Activated T-helper 1 cell treated with anti-CD3 and anti-CD28 coated beads, Interleukin-12 subunit alpha, Interleukin-12 subunit beta, Interleukin-2, Interleukin-4 antibody, amounts not matched to agents 30 ng/mL and 10 ng/mL and 1 ng/mL, durations not matched to agents 14 hours and 24 hours and 36 hours (primary cell): ENCODE measurements around the gene MAML1. TPM values are rescaled to one million over a fixed set of nuclear protein-coding genes. Genes with fewer than 3 reads are reported as not detected.

Experiments
- DNase-seq: peaks from one replicate; pipeline ENCODE4 v3.0.0; 2021; ENCODE audit warnings: low spot score
- H3K27ac Mint-ChIP-seq: one replicate; pipeline ENCODE4 v1.8.0; 2021; ENCODE audit warnings: mild to moderate bottlenecking, mixed read lengths
- H3K27me3 Mint-ChIP-seq: one replicate; pipeline ENCODE4 v1.8.0; 2022; ENCODE audit warnings: mild to moderate bottlenecking, moderate library complexity, mixed read lengths; ENCODE audit not compliant: insufficient read depth
- H3K36me3 Mint-ChIP-seq: one replicate; pipeline ENCODE4 v1.8.0; 2021; ENCODE audit warnings: low read depth, mixed read lengths
- H3K4me1 Mint-ChIP-seq: one replicate; pipeline ENCODE4 v1.8.0; 2021; ENCODE audit warnings: low read depth, mixed read lengths
- H3K4me3 Mint-ChIP-seq: one replicate; pipeline ENCODE4 v1.8.0; 2021; ENCODE audit warnings: mild to moderate bottlenecking, moderate library complexity, mixed read lengths
- H3K9me3 Mint-ChIP-seq: one replicate; pipeline ENCODE4 v1.8.0; 2021; ENCODE audit warnings: mixed read lengths
- intact Hi-C: fragments of 100-400 bp; cut with micrococcal nuclease; formaldehyde crosslinking; loops from one replicate; pipeline ENCODE4 v1.15.1; 2024
- total RNA-seq: library from RNA; stranded (reverse); gene quantifications from 2 replicates; pipeline ENCODE4 v1.2.3, GENCODE V29; 2022

MAML1 gene
- total RNA-seq, 1 donor from 2014 or later = 37.6 TPM

DNA sequence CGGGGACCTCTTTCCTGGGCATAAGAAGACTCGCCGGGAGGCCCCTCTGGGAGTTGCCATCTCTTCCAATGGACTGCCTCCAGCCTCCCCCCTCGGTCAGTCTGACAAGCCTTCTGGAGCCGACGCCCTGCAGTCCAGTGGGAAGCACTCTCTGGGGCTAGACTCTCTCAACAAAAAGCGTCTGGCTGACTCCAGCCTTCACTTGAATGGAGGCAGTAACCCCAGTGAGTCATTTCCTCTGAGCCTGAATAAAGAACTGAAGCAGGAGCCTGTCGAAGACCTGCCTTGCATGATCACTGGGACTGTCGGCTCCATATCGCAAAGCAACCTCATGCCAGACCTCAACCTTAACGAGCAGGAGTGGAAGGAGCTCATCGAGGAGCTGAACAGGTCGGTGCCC, 32.8 kb downstream of the MAML1 start:
- intact Hi-C loops = no loop called here
- peak overlapping the region; percentile 58 for H3K27ac Mint-ChIP-seq
- H3K4me3 Mint-ChIP-seq = no peak overlapping the region
- H3K4me1 Mint-ChIP-seq = peaks cover 39% of the 10 kb centered on the region
- H3K9me3 Mint-ChIP-seq = no peaks in the 10 kb centered on the region
- no peaks in the 10 kb centered on the region for H3K27me3 Mint-ChIP-seq
- H3K36me3 Mint-ChIP-seq = peaks cover 11% of the 10 kb centered on the region
- no peak for DNase-seq

DNA sequence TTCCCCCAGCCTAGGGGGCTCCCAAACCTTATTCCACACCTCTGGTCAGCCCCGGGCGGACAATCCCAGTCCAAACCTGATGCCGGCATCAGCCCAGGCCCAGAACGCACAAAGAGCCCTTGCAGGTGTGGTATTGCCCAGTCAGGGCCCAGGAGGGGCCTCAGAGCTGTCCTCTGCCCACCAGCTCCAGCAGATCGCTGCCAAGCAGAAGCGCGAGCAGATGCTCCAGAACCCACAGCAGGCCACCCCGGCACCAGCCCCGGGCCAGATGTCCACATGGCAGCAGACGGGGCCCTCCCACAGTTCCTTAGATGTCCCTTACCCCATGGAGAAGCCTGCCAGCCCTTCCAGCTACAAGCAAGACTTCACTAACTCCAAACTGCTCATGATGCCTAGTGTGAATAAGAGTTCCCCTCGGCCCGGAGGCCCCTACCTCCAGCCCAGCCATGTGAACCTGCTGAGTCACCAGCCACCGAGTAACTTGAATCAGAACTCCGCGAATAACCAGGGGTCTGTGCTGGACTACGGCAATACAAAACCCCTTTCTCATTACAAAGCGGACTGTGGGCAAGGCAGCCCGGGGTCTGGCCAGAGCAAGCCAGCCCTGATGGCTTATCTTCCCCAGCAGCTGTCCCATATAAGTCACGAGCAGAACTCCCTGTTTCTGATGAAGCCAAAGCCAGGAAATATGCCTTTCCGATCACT, 33.6 kb downstream of the MAML1 start:
- no peak for DNase-seq
- Mint-ChIP-seq H3K27ac (no peak overlapping the region), H3K27me3 (no peaks in the 10 kb centered on the region), H3K36me3 (peaks cover 15% of the 10 kb centered on the region), H3K4me3 (no peak overlapping the region), H3K9me3 (no peaks in the 10 kb centered on the region), H3K4me1 (peaks cover 35% of the 10 kb centered on the region)
- intact Hi-C loops = no loop called here

DNA sequence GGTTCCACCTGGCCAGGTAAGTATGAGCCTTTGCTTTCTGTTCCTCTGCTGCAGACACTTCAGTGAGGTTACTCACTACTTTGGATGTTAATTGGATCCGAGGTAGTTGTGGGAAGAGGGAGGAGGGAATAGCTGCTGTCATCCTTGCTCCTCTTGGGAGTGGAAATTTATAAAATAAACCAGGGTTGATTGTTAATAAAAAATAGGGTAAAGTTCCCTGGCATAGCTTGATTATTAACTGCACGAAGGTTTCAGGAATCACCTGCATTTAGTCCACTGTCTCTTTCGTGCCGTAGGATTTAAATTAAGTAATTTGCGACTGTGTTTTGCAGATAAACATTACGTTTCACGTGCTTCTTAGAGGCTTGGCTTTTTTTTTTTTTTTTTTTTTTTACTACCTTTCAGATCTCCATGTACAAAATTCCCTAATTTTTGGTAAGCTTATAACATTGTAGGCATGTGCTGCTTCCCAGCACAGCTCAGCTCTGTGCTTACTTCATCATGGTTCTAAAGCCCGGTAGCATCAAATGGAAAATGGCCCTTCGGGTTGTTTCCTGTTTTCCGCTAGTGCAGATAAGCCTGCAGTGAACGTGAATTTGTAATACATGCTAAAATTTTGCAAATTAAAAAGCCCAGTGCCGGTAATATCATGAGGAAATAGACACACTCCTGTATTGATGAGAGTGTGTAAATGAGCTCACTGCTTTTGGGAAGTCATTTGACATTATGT, 34.3 kb downstream of the MAML1 start:
- H3K9me3 Mint-ChIP-seq = no peaks in the 10 kb centered on the region
- peaks cover 30% of the 10 kb centered on the region for H3K4me1 Mint-ChIP-seq
- intact Hi-C loops = no loop called here
- no peak overlapping the region for H3K4me3 Mint-ChIP-seq
- H3K27ac Mint-ChIP-seq = peak overlapping the region; percentile 4
- DNase-seq = no peak
- peaks cover 18% of the 10 kb centered on the region for H3K36me3 Mint-ChIP-seq
- no peaks in the 10 kb centered on the region for H3K27me3 Mint-ChIP-seq

DNA sequence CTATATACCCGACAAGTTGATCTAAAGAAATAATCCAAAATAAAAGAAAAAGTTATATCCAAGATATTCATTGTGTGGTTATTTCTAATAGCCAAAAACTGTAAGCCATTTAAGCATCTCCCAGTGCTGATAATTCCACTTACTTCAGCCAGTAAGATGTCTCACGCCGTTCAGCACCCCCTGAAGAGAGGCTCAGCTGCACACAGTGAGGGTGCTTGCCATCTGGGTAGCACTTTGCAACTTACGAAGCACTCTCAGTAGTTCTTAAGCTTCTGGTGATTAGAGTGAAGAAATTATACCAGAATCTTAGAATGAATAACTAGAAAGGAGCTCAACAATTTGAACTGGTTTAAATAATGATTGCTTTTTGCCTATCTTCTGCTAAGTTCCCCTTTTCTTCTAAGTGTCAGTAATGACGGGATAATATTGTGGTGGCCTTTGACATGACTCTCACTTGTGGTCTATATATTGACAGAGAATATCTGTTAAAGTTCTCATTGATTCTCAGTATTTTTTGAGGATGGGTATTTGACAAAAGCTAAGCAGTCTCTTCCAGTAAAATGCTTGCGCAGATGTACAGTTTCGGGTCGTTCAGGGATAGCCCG, 35.0 kb downstream of the MAML1 start:
- DNase-seq = no peak
- H3K4me3 Mint-ChIP-seq = no peak overlapping the region
- intact Hi-C loops = no loop called here
- no peaks in the 10 kb centered on the region for H3K27me3 Mint-ChIP-seq
- H3K36me3 Mint-ChIP-seq = peaks cover 25% of the 10 kb centered on the region
- H3K4me1 Mint-ChIP-seq = peaks cover 23% of the 10 kb centered on the region
- H3K27ac Mint-ChIP-seq = peak overlapping the region; percentile 4
- H3K9me3 Mint-ChIP-seq = no peaks in the 10 kb centered on the region

DNA sequence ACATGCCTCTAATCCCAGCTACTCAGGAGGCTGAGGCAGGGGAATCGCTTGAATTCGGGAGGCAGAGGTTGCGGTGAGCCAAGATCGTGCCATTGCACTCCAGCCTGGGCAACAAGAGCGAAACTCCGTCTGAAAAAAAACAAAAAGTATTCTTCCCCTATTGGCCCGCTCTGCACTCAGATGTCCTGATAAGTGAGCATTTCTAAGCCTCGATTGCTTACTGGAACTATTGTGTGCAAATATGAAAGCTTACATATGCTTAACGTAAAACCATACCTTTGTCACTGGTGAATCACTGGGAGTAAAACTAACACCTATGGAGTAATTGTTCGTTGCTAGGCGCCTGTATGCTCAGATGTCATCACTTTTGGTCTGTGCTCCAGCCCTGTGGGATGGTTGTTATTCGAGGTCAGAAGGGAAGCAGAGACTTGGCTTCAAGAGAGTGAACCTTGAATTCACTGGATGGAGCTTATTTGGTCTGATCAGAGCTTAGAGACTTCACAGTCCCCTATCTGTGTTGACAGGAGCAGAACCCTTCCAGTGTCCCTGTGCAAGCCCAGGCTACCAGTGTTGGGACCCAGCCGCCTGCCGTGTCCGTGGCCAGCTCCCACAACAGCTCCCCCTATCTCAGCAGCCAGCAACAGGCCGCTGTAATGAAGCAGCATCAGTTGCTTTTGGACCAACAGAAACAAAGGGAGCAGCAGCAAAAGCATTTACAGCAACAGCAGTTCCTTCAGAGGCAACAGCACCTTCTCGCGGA, 35.9 kb downstream of the MAML1 start:
- H3K9me3 Mint-ChIP-seq = no peaks in the 10 kb centered on the region
- peaks cover 14% of the 10 kb centered on the region for H3K4me1 Mint-ChIP-seq
- intact Hi-C loops = no loop called here
- no peak for DNase-seq
- no peak overlapping the region for H3K27ac Mint-ChIP-seq
- no peak overlapping the region for H3K4me3 Mint-ChIP-seq
- H3K36me3 Mint-ChIP-seq = peaks cover 29% of the 10 kb centered on the region
- H3K27me3 Mint-ChIP-seq = no peaks in the 10 kb centered on the region

DNA sequence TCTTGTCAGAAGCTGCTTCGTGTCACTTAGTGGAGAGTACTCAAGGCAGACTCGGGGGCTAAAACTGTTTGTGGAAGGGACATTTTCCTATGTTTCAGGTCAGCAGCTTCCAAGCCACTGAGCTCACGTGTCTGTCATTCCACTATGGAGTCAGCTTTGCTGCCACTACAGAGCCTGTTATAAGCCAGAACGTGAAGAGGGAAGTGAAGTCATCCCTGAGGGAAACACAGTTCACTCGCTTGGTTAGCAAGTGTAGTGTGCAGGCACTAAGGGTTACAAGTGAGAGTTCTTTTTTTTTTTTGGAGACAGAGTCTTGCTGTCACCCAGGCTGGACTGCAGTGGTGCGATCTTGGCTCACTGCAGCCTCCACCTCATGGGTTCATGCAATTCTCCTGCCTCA, 36.6 kb downstream of the MAML1 start:
- no peaks in the 10 kb centered on the region for H3K27me3 Mint-ChIP-seq
- no peak for DNase-seq
- H3K36me3 Mint-ChIP-seq = peaks cover 33% of the 10 kb centered on the region
- H3K27ac Mint-ChIP-seq = peak overlapping the region; percentile 47
- H3K4me3 Mint-ChIP-seq = no peak overlapping the region
- intact Hi-C loops = no loop called here
- no peaks in the 10 kb centered on the region for H3K9me3 Mint-ChIP-seq
- peaks cover 14% of the 10 kb centered on the region for H3K4me1 Mint-ChIP-seq

DNA sequence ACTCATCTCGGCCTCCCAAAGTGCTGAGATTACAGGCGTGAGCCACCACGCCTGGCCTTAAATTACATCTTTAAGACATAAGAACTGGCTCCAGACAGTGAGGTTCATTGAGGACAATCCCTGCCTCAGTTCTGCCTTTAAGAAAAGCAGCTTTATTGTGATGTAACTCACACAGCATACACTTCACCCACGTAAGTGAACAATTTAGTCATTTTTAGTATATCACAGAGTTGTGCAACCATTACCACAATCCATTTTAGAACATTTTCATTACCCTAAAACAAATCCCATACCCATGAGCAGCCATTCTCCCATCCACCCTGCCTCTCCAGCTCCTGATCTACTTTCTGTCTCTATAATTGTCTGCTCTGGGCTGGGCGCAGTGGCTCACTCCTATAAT, 37.2 kb downstream of the MAML1 start:
- Mint-ChIP-seq H3K27me3 (no peaks in the 10 kb centered on the region), H3K4me1 (peaks cover 14% of the 10 kb centered on the region), H3K4me3 (no peak overlapping the region), H3K36me3 (peaks cover 33% of the 10 kb centered on the region), H3K27ac (no peak overlapping the region), H3K9me3 (no peaks in the 10 kb centered on the region)
- no peak for DNase-seq
- intact Hi-C loops = no loop called here

DNA sequence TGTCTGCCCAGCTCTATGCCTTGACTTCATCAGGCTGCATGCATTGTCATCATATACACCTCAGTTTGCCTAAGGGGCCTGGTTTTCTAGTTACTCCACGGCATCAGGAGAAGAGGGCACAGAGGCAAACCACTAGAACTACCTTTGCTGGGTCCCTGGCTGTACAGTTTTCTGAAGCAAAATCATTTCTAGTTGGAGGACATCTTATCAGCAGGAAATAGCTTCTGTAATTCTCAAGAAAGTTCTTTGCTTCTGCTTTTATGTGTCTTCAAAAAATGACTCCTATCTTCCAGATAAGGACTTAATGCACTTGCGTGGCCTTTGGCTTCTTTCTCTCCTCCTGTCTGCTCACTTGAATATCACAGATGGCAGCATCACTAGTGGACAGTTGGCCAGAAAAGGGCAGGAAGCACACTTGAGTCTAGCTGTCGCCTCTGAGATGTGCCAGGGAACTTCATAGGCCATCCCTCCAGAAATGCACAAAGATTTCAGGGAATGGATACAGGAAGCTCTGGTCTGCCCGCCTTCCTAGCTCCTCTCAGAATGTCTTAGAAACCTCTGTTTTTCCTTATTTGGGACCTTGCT, 38.8 kb downstream of the MAML1 start:
- Mint-ChIP-seq H3K36me3 (peaks cover 32% of the 10 kb centered on the region), H3K27ac (no peak overlapping the region), H3K9me3 (no peaks in the 10 kb centered on the region), H3K27me3 (no peaks in the 10 kb centered on the region), H3K4me3 (no peak overlapping the region), H3K4me1 (peaks cover 9% of the 10 kb centered on the region)
- DNase-seq = no peak
- intact Hi-C loops = no loop called here

DNA sequence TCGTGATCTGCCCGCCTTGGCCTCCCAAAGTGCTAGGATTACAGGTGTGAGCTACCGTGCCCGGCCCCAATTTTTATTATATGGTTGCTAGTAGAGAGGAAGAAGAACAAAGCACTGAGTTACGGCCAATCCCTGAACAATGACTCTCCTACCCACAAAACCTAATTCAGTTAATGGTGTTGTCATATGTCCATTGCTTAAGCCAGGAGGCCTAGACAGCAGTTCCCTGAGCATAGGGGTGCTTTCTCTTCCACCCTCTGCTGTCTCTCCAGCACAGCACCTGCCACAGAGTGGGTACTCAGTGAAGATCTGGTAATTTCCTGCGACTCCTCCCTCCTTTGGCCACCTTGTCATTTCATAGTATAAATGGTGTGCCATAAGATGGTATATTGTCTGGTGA, 39.7 kb downstream of the MAML1 start:
- Mint-ChIP-seq H3K27ac (no peak overlapping the region), H3K36me3 (peaks cover 32% of the 10 kb centered on the region)
- DNase-seq = no peak

DNA sequence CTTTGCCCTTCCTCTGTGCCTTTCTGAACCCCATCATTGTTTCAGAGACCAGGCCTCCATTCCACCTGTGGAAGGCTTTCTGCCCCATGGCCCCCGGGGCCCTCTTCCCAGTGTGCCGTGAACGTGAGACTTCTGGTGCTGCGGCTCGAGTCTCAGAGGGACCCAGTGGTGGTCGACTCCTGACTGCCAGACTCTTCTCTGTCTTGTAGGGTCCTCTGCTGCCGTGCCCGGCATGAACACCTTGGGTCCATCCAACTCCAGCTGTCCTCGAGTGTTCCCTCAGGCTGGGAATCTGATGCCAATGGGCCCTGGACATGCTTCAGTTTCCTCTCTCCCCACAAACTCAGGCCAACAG, 41.0 kb downstream of the MAML1 start:
- Mint-ChIP-seq H3K27ac (no peak overlapping the region), H3K36me3 (peaks cover 39% of the 10 kb centered on the region), H3K4me3 (no peak overlapping the region), H3K4me1 (no peaks in the 10 kb centered on the region), H3K9me3 (no peaks in the 10 kb centered on the region), H3K27me3 (no peaks in the 10 kb centered on the region)
- intact Hi-C loops = no loop called here
- DNase-seq = no peak

More for the DNA sequence above, 39.7 kb downstream of the MAML1 start:
- Mint-ChIP-seq H3K9me3 (no peaks in the 10 kb centered on the region), H3K4me3 (no peak overlapping the region), H3K27me3 (no peaks in the 10 kb centered on the region), H3K4me1 (peaks cover 9% of the 10 kb centered on the region)
- intact Hi-C loops = no loop called here

DNA sequence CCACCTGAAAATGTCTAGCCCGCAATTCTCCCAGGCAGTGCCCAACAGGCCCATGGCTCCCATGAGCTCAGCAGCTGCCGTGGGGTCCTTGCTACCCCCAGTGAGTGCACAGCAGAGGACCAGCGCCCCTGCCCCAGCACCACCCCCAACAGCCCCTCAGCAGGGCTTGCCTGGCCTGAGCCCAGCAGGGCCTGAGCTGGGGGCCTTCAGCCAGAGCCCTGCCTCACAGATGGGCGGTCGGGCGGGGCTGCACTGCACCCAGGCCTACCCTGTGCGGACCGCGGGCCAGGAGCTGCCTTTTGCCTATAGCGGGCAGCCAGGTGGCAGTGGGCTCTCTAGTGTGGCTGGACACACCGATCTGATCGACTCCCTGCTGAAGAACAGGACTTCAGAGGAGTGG, 41.8 kb downstream of the MAML1 start:
- Mint-ChIP-seq H3K4me3 (no peak overlapping the region), H3K27ac (no peak overlapping the region), H3K4me1 (no peaks in the 10 kb centered on the region), H3K9me3 (no peaks in the 10 kb centered on the region), H3K27me3 (no peaks in the 10 kb centered on the region), H3K36me3 (peaks cover 36% of the 10 kb centered on the region)
- DNase-seq = no peak
- intact Hi-C loops = no loop called here

DNA sequence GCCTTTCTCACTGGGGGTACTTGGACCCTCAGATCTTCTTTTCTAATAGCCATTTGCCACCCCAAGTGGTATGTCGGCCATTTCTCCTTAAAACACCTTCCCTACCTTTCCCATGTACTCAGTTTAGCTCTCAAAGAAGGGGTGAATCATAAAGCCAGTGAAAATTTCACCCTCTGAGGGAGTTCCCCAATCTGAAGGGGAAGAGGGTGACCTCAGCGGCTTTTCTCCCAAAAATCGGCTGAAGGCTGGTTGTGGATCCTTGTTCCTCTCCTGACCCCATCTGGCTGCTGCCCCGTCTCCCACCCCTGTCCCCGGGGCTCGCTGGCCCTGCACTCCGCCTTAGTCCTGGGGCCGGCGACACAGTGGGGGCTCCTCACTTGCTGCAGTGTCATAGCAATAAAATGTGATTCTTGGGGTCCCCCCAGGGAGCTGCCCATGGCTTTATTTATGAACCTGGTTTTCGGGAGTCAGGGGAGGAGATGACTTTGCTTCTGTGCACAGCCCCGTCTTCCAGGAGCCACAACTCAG, 43.9 kb downstream of the MAML1 start:
- no peak overlapping the region for H3K4me3 Mint-ChIP-seq
- H3K9me3 Mint-ChIP-seq = no peaks in the 10 kb centered on the region
- H3K4me1 Mint-ChIP-seq = no peaks in the 10 kb centered on the region
- no peak overlapping the region for H3K27ac Mint-ChIP-seq
- intact Hi-C loops = no loop called here
- peaks cover 34% of the 10 kb centered on the region for H3K36me3 Mint-ChIP-seq
- H3K27me3 Mint-ChIP-seq = no peaks in the 10 kb centered on the region
- no peak for DNase-seq
